Caki2 (cell line): Measurements from ENCODE around the gene APRT. TPM values are rescaled to one million over a fixed set of nuclear protein-coding genes. Genes with fewer than 3 reads are reported as not detected.
"Not testable (repeated sequence)": the region's sequence is repeated elsewhere in the genome, so short reads cannot be mapped to it uniquely, and the experiment has no call there.

Source experiments
- DNase-seq: peaks from one replicate; pipeline ENCODE4 v3.0.0-alpha.2; 2015; ENCODE audit warnings: low read depth
- in situ Hi-C: cut with HindIII; loops from 2 replicates; pipeline ENCODE4 v1.10.0; 2016; ENCODE audit warnings: low sequenced_read_pairs, low pct_unique_long_range_greater_than_20kb, mixed read lengths
- total RNA-seq: library from RNA; depleted of rRNA; stranded (reverse); fragments of >200 nt; shearing (Covaris generic); gene quantifications from 2 replicates; pipeline ENCODE4 v1.2.3, GENCODE V29; 2014; ENCODE audit warnings: low replicate concordance

The APRT gene
- total RNA-seq, 1 experiment from 2014 or later, result 262 TPM

DNA sequence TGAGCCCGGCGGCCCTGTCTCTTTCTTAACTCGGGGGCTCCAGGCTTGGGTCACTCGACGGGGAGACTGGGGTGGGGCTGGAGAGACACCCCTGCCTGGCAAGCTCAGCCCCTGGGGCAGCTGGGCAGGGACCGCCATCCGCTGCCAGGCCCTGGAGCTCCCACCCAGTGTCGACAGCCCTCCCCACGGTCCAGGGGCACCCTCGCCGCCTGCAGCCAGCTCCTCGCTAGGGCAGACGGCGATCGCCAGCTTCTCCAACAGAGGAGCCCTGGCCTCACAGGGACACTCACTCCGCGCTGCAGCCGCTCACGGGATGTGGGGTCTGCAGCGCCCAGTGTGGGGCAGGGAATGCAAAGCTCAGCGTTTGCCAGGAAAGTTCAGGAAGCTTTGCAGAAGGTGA is 16.0 kb upstream of the APRT start:
- in situ Hi-C loops, result no loop called here
- no peak for DNase-seq

DNA sequence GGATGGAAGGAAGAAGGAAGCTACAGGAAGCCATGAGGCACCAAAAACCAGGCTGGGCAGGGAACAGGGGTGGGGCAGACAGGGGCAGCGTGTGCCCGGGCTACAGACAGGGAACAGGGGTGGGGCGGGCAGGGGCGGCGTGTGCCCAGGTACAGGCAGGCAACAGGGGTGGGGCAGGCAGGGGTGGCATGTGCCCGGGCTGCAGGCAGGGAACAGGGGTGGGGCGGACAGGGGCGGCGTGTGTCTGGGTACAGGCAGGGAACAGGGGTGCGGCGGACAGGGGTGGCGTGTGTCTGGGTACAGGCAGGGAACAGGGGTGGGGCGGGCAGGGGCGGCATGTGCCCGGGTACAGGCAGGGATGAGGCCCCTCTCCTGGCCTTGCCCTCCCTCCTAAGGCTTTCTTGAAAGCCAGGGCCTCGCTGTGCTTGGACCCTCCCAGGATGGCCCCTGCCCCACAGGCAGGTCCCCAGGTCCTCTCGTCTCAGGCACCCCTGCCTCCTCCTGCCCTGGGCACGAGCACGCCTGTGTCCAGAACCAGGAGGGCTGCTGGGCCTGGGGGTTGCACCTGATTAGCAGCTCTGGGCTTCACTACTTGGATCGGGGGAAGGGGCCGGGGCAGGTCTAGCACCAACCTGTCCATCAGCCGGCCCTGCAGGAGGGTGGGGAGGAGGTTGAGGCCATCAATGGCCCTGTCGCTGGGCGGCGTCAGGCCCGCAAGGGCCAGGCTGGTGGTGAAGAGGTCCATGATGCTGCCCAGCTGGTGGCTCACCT is 14.5 kb upstream of the APRT start:
- DNase-seq, result no peak
- in situ Hi-C loops, result no loop called here

- DNase-seq, result no peak
- in situ Hi-C loops, result no loop called here
Measured at GRCh38 chr16:88825146-88825545, 13.4 kb upstream of the APRT start.

DNA sequence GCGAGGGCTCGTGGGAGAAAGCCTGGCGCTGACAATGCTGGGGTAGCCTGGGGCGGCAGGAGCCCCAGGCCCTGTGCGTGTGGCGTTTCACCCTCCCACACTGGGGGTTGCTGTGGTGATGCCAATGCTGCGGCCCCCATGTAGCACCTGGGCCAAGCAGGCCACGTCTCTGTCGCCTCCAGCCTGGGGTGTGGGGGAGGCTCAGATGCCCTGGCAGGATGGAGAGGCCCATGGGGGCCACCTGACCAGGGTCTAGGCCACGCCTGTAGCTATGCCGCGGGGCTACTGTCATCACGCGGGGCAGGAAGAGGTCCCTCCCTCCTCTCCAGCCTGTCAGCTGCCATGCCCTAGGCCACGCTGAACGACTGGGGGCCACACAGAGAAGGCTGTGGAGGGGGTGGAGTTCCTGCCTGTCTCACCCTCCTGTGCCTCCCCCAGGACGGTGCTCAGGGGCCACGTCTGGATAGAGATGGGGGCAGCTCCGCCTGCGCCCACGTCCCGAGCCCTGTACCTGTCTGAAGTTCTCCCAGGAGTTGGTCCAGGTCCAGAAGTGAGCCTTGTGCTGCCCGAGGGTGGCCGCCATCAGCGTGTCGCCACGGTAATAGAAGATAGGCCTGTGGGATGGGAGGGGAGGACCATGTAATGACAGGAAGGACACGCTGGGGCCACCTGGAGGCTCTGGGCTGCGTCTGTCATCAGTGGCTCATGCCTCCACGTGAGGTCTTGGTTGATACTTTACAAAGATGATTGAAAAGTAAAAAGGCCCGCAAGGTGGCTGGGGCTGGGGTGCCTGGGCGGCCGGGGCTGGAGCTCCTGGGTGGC is 12.7 kb upstream of the APRT start:
- in situ Hi-C loops, result no loop called here
- no peak for DNase-seq

DNA sequence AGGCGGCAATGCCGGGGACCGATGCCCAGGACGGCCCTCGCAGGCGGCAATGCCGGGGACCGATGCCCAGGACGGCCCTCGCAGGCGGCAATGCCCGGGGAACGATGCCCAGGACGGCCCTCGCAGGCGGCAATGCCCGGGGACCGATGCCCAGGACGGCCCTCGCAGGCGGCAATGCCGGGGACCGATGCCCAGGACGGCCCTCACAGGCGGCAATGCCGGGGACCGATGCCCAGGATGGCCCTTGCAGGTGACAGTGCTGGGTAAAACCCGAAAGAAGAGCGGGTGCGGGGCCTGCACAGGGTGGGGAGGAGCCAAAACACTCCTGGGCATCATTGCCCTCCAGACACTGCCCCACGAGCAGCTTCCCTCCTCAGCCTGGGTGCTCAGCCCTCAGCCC is 11.9 kb upstream of the APRT start:
- in situ Hi-C loops, DNase-seq: not testable (repeated sequence)

GRCh38 chr16:88822281-88823040 is 10.7 kb upstream of the APRT start:
- in situ Hi-C loops, result no loop called here
- DNase-seq, result no peak

GRCh38 chr16:88821168-88821850 is 9.6 kb upstream of the APRT start:
- no peak for DNase-seq
- in situ Hi-C loops, result no loop called here

- no peak for DNase-seq
- in situ Hi-C loops, result no loop called here
Measured at GRCh38 chr16:88820385-88821025, 8.8 kb upstream of the APRT start.

GRCh38 chr16:88819126-88819525 is 7.4 kb upstream of the APRT start:
- in situ Hi-C loops, result no loop called here
- no peak for DNase-seq

GRCh38 chr16:88818575-88818874 is 6.8 kb upstream of the APRT start:
- in situ Hi-C loops, result no loop called here

DNA sequence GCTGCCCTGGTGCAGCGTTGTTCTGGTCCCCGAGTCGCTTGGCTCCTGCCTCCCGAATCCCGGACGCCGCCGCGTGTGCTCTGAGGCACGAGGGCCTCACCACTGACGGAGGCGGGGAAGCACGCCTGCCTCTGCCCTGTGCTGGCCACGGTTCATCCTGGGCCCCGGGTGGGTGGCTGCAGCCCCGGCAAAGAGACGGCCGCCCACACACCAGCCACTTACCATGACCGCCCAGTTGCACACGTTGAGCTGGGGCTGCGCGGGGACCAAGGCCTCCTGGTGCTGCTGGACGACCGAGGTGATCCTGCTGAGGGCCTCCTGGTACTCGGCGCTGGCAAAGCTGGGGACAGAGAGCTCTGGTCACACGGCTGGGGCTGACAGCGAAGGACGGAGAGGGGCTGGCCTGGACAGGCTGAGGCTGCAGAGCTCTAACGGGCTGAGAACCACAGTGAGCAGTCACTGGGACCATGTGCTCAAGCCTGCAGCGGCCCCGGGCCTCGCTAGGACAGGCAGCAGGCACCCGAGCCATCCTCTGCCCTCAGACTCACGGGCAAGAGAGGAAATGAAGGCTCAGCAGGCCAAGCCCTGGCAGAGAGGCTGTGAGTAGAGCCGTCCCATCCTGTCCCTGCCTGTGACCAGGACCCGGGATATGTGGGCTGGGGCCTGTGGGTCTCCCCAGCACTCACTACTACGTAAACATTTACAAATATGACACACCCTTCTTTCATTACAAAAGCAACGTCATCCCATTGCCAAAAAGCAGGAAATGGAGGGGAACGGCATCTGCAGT is 6.3 kb upstream of the APRT start:
- in situ Hi-C loops, result no loop called here
- DNase-seq, result no peak

More at GRCh38 chr16:88818575-88818874, 6.8 kb upstream of the APRT start:
- no peak for DNase-seq

GRCh38 chr16:88816736-88817535 is 5.2 kb upstream of the APRT start:
- no peak for DNase-seq
- in situ Hi-C loops, result no loop called here

- in situ Hi-C loops, result no loop called here
- DNase-seq, result no peak
Measured at GRCh38 chr16:88815901-88816589, 4.3 kb upstream of the APRT start.

GRCh38 chr16:88815227-88815626 is 3.5 kb upstream of the APRT start:
- DNase-seq, result no peak
- in situ Hi-C loops, result no loop called here

DNA sequence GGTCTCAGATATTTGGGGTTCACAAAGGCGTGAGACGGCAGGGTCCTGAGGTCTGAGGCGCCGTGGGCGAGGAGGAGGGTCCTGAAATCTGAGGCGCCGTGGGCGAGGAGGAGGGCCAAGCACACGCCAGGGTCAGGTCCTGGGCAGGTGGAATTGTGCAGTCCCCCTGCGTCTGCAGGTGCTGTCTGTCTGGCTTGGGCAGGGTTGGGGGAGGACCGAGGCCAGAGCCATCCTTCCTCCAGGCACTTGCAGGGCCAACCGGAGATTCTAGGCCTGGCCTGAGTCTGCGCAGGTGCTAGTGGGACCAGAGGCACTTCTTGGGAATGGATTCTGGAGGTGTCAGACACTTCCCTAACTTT is 2.4 kb upstream of the APRT start:
- in situ Hi-C loops, result no loop called here
- DNase-seq, result no peak
